Activated CD4-positive, alpha-beta T cell treated with anti-CD3 and anti-CD28 coated beads, Interleukin-2, amount 10 ng/mL, durations not matched to agents 7 days and 5 days (primary cell): ENCODE data around the gene COL26A1. TPM values are rescaled to one million over a fixed set of nuclear protein-coding genes. Genes with fewer than 3 reads are reported as not detected.
"Not testable (repeated sequence)": the region's sequence is repeated elsewhere in the genome, so short reads cannot be mapped to it uniquely, and the experiment has no call there.

ENCODE experiments used
- CTCF ChIA-PET: fragments of 350-600 bp; sonication (Branson Sonifier 250); formaldehyde crosslinking; loops from one replicate; lab custom pipeline; 2021; ENCODE audit warnings: antibody characterized with exemption; lab: Charles Lee
- POLR2A ChIA-PET: fragments of 350-600 bp; sonication (Branson Sonifier 250); formaldehyde crosslinking; loops from one replicate; lab custom pipeline; 2021; ENCODE audit warnings: antibody characterized with exemption; lab: Charles Lee
- DNase-seq: peaks from one replicate; pipeline ENCODE4 v3.0.0-alpha.2; 2020
- H3K27ac Mint-ChIP-seq: one replicate; pipeline ENCODE4 v1.8.0; 2021; ENCODE audit warnings: mild to moderate bottlenecking, moderate library complexity, mixed read lengths
- H3K27me3 Mint-ChIP-seq: one replicate; pipeline ENCODE4 v1.8.0; 2021; ENCODE audit warnings: mixed read lengths
- H3K36me3 Mint-ChIP-seq: one replicate; pipeline ENCODE4 v1.8.0; 2021; ENCODE audit warnings: low read depth, mixed read lengths
- H3K4me1 Mint-ChIP-seq: one replicate; pipeline ENCODE4 v1.8.0; 2021; ENCODE audit warnings: mixed read lengths
- H3K4me3 Mint-ChIP-seq: one replicate; pipeline ENCODE4 v1.8.0; 2021; ENCODE audit warnings: mild to moderate bottlenecking, moderate library complexity, mixed read lengths
- H3K9me3 Mint-ChIP-seq: one replicate; pipeline ENCODE4 v1.8.0; 2021; ENCODE audit warnings: mixed read lengths
- total RNA-seq, 2 experiments: library from RNA; stranded (reverse); gene quantifications; one replicate each; pipeline ENCODE4 v1.2.3, GENCODE V29; 2021

The COL26A1 gene
- total RNA-seq, 2 experiments from 2014 or later: not detected

DNA sequence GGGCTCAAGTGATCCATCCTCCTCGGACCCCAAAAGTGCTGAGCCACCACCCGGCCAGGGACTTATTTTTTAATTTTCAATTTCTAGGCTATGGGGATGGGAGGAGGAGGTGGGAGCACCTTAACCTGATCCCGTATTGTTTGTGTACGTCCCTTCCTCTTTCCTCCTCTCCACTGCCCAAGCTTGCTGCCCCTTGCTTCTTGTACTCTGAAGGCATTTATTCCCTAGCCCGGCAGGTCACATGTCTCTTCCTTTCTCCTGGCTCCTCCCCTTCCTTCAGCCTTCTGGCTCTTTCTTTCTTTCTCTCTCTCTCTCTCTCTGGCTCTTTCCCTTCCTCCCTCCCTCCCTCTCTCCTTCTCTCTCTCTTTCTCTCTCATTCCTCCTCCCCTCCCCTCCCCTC is 56.0 kb downstream of the COL26A1 start:
- DNase-seq: no peak
- H3K4me1 Mint-ChIP-seq: peaks cover 2% of the 10 kb centered on the region
- ChIA-PET POLR2A (no interaction called here), CTCF (no interaction called here)
- no peaks in the 10 kb centered on the region for H3K36me3 Mint-ChIP-seq
- H3K27ac Mint-ChIP-seq: no peak overlapping the region
- no peaks in the 10 kb centered on the region for H3K9me3 Mint-ChIP-seq
- peaks cover 5% of the 10 kb centered on the region for H3K27me3 Mint-ChIP-seq
- no peak overlapping the region for H3K4me3 Mint-ChIP-seq

DNA sequence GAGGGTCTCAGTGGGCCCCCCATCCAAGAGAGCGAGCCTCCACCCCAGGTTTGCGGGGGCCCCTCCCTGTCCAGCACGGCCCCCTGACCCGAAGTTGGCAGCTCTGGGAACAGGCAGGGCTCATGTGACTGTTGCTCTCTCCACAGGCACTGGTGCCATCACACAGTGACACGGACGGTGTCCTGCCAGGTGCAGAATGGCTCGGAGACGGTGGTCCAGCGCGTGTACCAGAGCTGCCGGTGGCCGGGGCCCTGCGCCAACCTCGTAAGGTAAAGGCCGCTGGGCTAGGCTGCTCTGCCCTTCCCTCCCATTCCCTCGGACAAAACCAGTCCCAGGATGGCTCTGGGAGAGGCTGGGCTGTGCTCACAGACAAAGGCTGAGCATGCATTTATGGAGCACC is 57.2 kb downstream of the COL26A1 start:
- ChIA-PET CTCF (interaction anchor here (1.0 kb wide), 1 partner anchor 12 kb away, joined by 3 read pairs; no protein-coding TSS in a partner anchor), POLR2A (no interaction called here)
- Mint-ChIP-seq H3K36me3 (no peaks in the 10 kb centered on the region), H3K27me3 (peaks cover 5% of the 10 kb centered on the region), H3K27ac (no peak overlapping the region), H3K4me1 (peaks cover 2% of the 10 kb centered on the region), H3K9me3 (no peaks in the 10 kb centered on the region), H3K4me3 (no peak overlapping the region)
- DNase-seq: no peak

DNA sequence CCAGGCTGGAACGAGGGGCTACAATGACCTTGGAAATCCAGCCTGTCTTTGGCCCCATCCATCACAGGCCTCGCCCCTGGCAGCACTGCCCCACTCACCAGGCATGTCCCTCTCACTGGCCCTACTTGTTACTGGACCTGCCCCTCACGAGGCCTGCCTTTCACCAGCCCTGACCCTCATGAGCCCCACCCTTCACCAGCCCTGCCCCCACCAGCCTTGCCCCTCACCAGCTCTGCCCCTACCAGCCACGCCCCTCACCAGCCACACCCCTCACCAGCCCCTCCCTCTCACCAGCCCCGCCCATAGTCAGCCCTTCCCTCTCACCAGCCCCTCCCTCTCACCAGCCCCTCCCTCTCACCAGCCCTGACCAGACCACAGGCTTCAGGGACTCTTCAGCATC is 57.8 kb downstream of the COL26A1 start:
- Mint-ChIP-seq H3K4me3 (no peak overlapping the region), H3K36me3 (no peaks in the 10 kb centered on the region), H3K9me3 (no peaks in the 10 kb centered on the region), H3K4me1 (peaks cover 2% of the 10 kb centered on the region), H3K27me3 (peaks cover 4% of the 10 kb centered on the region), H3K27ac (no peak overlapping the region)
- POLR2A ChIA-PET: no interaction called here
- no peak for DNase-seq
- CTCF ChIA-PET: interaction anchor here (1.0 kb wide), 1 partner anchor 8 kb away, joined by 3 read pairs; no protein-coding TSS in a partner anchor

- Mint-ChIP-seq H3K27ac (no peak overlapping the region), H3K9me3 (no peaks in the 10 kb centered on the region), H3K4me3 (no peak overlapping the region), H3K36me3 (no peaks in the 10 kb centered on the region), H3K4me1 (peaks cover 2% of the 10 kb centered on the region), H3K27me3 (no peaks in the 10 kb centered on the region)
- ChIA-PET CTCF (interaction anchor here (0.5 to 1.4 kb wide), 2 partner anchors 11 to 54 kb away, joined by 3 to 4 read pairs; no protein-coding TSS in a partner anchor), POLR2A (no interaction called here)
- no peak for DNase-seq
These were observed 59.9 kb downstream of the COL26A1 start for GRCh38 chr7:101422356-101423195.

- Mint-ChIP-seq H3K27ac (no peak overlapping the region), H3K27me3 (peaks cover 3% of the 10 kb centered on the region), H3K4me3 (no peak overlapping the region), H3K4me1 (peaks cover 5% of the 10 kb centered on the region), H3K9me3 (no peaks in the 10 kb centered on the region), H3K36me3 (no peaks in the 10 kb centered on the region)
- no peak for DNase-seq
- POLR2A ChIA-PET: no interaction called here
- CTCF ChIA-PET: interaction anchor here (0.6 kb wide), 1 partner anchor 347 kb away, joined by 3 read pairs; no protein-coding TSS in a partner anchor
These were observed 63.8 kb downstream of the COL26A1 start for GRCh38 chr7:101426303-101427011.

DNA sequence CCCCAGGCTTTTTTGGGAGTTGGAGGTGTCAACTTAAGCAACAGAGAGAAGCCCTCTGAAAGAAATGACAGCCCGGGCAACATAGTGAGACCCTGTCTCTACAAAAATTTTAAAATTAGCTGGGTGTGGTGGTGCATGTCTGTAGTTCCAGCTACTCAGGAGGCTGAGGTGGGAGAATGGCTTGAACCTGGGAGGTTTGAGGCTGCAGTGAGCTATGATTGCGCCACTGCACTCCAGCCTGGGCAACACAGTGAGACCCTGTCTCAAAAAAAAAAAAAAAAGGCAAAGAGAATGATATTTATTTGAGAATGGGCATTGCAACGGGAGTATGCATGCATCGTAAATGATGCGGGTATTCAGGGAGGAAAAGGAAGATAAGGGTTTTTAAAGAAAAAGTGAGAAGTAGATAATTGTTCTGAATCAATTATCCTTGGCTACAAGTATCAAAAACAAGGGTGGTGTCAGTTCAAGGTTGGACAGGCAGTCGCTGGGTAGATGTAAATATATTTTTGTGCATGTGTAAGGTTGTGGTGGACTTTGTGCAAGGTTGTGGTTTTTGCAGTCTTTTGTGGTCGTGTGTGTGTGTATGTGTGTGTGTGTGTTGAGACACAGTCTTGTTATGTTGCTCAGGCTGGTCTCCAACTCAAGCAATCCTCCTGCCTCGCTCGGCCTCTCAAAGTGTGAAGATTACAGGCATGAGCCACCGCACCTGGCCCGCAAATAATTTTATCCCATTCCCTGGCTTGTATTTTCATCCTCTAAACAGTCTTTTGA is 65.6 kb downstream of the COL26A1 start:
- Mint-ChIP-seq H3K4me3 (no peak overlapping the region), H3K27me3 (peaks cover 3% of the 10 kb centered on the region), H3K36me3 (no peaks in the 10 kb centered on the region), H3K27ac (no peak overlapping the region), H3K9me3 (no peaks in the 10 kb centered on the region), H3K4me1 (peaks cover 5% of the 10 kb centered on the region)
- DNase-seq: no peak
- CTCF ChIA-PET: no interaction called here
- POLR2A ChIA-PET: no interaction called here

DNA sequence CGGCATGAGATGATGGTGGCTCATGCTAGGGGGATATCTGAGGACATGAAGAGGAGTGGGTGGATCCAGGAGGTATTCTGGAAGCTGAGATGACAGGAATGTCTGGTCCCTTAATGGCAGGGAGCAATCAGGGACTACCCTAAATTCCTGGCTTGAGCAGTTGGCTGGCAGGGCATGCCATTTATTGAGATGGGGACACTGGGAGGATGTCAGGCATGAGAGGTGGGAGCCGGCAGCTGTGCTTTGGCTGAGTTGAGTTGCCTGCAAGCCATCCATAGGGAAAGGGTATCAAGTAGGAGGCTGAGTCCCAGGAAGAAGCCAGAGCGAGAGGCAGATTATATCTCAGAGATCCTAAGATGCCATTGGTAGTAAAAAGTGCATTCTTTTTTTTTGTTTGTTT is 69.6 kb downstream of the COL26A1 start:
- DNase-seq: no peak
- POLR2A ChIA-PET: no interaction called here
- H3K27me3 Mint-ChIP-seq: peaks cover 6% of the 10 kb centered on the region
- H3K27ac Mint-ChIP-seq: no peak overlapping the region
- H3K4me1 Mint-ChIP-seq: peaks cover 5% of the 10 kb centered on the region
- CTCF ChIA-PET: no interaction called here
- no peaks in the 10 kb centered on the region for H3K36me3 Mint-ChIP-seq
- H3K4me3 Mint-ChIP-seq: no peak overlapping the region
- no peaks in the 10 kb centered on the region for H3K9me3 Mint-ChIP-seq

DNA sequence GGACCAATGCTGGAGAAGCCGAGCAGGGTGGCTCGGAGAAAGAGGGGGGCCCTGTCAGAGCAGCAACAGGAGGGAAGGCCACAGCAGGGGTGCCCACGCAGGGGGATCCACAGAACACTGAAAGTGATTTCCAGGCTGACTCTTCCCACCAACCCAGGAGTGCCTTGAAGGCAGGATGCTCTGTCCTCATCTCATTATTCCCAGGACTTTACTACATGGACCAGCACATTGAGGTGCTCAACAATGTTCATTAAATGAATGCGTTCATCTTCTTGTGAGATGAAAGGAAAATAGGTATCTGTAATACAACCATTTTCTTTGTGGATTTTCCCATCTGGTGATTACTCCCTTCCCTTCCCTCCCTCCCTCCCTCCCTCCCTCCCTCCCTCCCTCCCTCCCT is 71.0 kb downstream of the COL26A1 start:
- no peak overlapping the region for H3K27ac Mint-ChIP-seq
- H3K27me3 Mint-ChIP-seq: peaks cover 6% of the 10 kb centered on the region
- ChIA-PET POLR2A (no interaction called here), CTCF (interaction anchor here (0.6 kb wide), 1 partner anchor 28 kb away, joined by 3 read pairs; no protein-coding TSS in a partner anchor)
- H3K4me1 Mint-ChIP-seq: no peaks in the 10 kb centered on the region
- no peak overlapping the region for H3K4me3 Mint-ChIP-seq
- H3K9me3 Mint-ChIP-seq: no peaks in the 10 kb centered on the region
- DNase-seq: no peak
- no peaks in the 10 kb centered on the region for H3K36me3 Mint-ChIP-seq

DNA sequence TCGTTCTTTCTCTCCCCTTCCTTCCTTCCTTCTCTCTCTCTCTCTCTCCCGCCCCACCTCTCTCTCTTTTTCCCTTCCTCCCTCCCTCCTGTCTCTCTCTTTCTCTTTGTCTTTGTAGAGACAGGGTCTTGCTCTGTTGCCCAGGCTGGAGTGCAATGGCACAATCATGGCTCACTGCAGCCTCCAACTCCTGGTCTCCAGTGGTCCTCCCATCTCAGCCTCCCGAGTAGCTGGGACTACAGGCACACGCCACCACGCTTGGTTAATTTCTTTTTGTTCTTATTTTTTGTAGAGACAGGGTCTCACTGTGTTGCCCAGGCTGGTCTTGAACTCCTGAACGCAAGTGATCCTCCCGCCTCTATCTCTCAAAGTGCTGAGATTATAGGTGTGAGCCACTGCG is 71.5 kb downstream of the COL26A1 start:
- H3K27me3 Mint-ChIP-seq, H3K27ac Mint-ChIP-seq, H3K9me3 Mint-ChIP-seq, H3K4me3 Mint-ChIP-seq, DNase-seq, H3K36me3 Mint-ChIP-seq, POLR2A ChIA-PET, H3K4me1 Mint-ChIP-seq: not testable (repeated sequence)
- CTCF ChIA-PET: interaction anchor here (0.6 kb wide), 1 partner anchor 28 kb away, joined by 3 read pairs; no protein-coding TSS in a partner anchor

DNA sequence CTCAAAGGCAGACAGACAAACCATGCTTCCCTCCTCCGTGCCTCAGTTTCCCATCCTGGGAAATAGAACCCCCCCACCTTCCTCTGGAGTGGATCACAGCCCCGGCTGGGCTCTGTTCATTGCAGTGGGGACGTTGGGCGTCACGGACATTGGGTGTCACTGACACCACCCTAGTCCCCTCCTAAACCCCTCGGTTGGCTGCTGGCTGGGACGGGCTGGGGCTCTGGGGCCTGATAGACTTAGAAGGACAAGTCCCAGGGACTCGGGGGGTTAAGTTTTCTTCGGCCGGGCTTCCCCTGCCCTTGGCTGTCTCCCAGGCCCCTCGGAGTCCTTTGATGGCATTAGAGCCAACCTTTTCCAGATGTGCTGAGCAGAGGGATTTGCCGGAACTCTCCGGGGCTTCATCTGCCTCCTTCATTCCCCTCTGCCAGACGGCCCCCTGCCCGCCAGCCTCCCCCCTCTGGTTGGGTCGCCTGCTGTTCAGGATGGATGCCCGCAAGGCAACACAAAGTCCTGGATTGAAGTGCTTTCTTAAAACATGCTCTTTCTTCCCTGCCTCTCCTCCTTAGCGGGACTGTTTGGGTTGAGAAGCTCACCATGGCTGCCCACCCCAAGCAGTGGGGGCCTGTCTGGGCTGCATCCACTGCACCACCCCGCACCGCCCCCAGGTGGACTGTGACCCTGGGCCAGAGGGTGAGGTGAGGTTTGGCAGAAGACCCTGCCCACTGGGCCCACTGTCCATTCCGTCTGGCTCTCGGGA is 73.0 kb downstream of the COL26A1 start:
- H3K4me1 Mint-ChIP-seq: no peaks in the 10 kb centered on the region
- no peak overlapping the region for H3K4me3 Mint-ChIP-seq
- H3K27ac Mint-ChIP-seq: no peak overlapping the region
- POLR2A ChIA-PET: no interaction called here
- no peaks in the 10 kb centered on the region for H3K9me3 Mint-ChIP-seq
- peaks cover 3% of the 10 kb centered on the region for H3K27me3 Mint-ChIP-seq
- H3K36me3 Mint-ChIP-seq: no peaks in the 10 kb centered on the region
- DNase-seq: no peak
- CTCF ChIA-PET: no interaction called here

- Mint-ChIP-seq H3K27ac (no peak overlapping the region), H3K27me3 (peaks cover 3% of the 10 kb centered on the region), H3K9me3 (no peaks in the 10 kb centered on the region), H3K4me1 (no peaks in the 10 kb centered on the region), H3K36me3 (no peaks in the 10 kb centered on the region), H3K4me3 (no peak overlapping the region)
- DNase-seq: no peak
- ChIA-PET POLR2A (no interaction called here), CTCF (no interaction called here)
These were observed 73.6 kb downstream of the COL26A1 start for GRCh38 chr7:101436221-101436735.
